ENCODE results near the gene TM9SF2.
"Not testable (repeated sequence)": the region's sequence is repeated elsewhere in the genome, so short reads cannot be mapped to it uniquely, and the experiment has no call there.

The TM9SF2 gene, protein sequence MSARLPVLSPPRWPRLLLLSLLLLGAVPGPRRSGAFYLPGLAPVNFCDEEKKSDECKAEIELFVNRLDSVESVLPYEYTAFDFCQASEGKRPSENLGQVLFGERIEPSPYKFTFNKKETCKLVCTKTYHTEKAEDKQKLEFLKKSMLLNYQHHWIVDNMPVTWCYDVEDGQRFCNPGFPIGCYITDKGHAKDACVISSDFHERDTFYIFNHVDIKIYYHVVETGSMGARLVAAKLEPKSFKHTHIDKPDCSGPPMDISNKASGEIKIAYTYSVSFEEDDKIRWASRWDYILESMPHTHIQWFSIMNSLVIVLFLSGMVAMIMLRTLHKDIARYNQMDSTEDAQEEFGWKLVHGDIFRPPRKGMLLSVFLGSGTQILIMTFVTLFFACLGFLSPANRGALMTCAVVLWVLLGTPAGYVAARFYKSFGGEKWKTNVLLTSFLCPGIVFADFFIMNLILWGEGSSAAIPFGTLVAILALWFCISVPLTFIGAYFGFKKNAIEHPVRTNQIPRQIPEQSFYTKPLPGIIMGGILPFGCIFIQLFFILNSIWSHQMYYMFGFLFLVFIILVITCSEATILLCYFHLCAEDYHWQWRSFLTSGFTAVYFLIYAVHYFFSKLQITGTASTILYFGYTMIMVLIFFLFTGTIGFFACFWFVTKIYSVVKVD

DNA sequence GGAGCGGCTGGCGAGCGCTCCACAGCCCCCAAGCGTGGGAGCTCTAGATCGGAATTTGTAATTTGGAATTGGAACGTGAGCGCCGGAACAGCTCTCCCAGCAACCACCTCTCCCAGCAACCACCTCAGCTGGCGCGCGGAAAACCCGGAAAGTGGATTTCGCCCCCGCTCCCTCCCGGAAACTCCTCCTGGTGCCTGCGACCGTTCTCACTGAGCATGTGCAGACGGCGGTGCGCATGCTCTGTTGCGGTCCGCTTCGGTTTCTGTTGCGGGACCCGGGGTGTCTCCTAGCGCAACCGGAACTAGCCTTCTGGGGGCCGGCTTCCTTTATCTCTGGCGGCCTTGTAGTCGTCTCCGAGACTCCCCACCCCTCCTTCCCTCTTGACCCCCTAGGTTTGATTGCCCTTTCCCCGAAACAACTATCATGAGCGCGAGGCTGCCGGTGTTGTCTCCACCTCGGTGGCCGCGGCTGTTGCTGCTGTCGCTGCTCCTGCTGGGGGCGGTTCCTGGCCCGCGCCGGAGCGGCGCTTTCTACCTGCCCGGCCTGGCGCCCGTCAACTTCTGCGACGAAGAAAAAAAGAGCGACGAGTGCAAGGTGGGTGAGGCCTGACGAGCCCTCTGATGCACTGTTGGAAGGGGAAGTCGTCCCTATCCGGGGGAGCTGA, at the start of gene TM9SF2:
TSS of gene TM9SF2 (plus strand) at position 289 of the 664 bp plus-strand sequence. CDS start at position 424, 135 bp downstream.
- DNase-seq (ENCODE audit: low spot score) = peak; percentile 98

DNA sequence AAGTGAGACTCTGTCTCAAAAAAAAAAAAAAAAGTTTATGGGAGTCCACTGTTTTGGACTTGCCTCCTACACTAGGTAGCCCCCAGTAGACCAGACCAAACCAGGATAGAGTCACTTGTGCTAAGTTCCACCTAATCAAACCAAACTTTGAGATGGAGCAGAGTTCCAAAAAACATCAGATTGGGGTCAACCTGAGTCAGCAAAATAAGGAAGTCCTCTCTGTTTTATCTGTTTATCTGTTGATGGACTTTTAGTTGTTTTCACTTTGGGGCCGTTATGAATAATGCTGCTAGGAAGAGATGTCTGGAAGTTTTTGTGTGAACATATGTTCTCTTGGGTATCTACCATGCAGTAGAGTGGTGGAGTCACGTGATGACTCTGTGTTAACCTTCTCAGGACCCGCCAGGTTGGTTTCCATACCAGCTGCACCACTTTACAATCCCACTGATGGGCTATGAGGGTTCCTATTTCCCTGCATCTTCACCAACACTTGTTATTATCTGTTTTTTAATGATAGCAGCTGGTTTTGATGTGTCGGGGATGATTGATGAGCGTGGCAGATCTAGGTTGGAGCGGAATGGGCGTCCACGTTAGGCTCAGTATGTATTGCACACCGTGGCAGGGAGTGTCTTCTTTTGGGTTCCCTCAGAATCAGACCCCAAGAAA, 46.6 kb upstream of the TM9SF2 start:
- DNase-seq (ENCODE audit: low spot score) = no peak

DNA sequence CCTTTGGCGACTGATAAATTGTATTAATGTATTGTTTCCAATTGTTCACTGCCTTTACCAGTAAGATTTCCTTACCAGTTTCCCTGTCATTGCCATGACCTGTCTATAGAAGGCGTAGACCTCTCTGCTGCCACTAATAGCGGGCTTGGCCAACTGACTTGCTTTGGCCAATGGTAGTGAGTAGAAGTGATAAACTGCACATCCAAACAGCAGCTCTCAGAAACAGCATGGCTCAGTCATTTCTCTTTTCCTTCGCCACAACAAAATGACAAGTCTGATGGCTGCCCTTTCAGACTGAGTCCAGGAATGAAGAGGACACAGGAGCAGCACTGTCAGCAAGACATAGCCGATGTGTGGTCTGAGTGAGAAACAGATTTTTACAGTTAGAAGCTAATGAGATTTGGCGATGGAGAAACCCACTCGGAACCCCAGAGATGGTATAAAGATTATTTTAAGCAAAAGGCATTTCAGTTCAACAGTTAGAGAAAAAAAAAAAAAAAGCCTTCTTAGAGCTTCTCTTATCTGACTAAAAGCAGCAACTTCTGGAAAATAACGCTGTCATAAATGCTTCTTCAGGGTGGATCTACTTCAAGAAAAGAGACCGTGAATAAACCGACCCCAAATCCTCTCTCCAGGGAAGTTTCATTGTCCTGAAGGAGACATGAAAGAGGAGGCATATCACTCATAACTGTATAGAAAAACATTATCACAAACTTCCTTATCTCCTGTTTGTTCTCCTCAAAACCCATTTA, 42.0 kb upstream of the TM9SF2 start:
- DNase-seq (ENCODE audit: low spot score) = peak; percentile 32

DNA sequence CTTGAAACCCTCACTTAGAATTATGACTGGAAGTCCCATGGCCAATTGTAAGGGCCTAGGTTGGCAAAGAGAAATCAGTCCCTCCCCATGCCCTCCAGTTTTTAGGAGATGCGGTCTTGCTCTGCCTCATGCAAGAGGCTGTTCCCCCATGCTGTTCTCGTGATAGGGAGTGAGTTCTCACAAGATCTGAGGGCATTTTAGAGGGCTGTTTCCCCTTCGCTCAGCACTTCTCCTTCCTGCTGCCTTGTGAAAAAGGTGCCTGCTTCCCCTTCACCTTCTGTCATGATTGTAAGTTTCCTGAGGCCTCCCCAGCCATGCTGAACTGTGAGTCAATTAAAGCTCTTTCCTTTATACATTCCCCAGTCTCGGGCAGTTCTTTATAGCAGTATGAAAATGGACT, 40.5 kb upstream of the TM9SF2 start:
- DNase-seq (ENCODE audit: low spot score) = not testable (repeated sequence)

- no peak for DNase-seq (ENCODE audit: low spot score)
Observed at GRCh38 chr13:99463646-99464397, 37.5 kb upstream of the TM9SF2 start.

- DNase-seq (ENCODE audit: low spot score) = peak; percentile 49
Observed at GRCh38 chr13:99464441-99464949, 36.8 kb upstream of the TM9SF2 start.

GRCh38 chr13:99465454-99465853, 35.8 kb upstream of the TM9SF2 start:
- no peak for DNase-seq (ENCODE audit: low spot score)

DNA sequence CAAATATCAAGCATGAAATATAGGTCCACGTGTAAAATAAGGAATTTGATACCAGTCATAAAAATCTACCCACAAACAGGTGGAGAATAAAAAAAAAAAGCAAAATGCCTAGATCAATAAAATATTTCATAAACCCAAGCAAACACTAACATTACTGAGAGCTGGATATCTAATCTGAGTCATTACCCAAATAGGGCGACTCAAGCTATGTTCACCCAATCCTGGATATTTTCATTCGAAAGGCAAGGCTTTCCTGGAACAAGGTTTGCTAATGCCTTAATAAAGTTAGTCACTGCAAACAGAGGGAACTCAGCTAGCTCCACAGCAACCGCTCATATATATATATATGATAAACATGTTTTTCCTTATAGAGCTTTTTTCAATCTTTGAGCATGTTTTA, 33.5 kb upstream of the TM9SF2 start:
- DNase-seq (ENCODE audit: low spot score) = no peak

- no peak for DNase-seq (ENCODE audit: low spot score)
Observed at GRCh38 chr13:99469041-99469440, 32.2 kb upstream of the TM9SF2 start.

DNA sequence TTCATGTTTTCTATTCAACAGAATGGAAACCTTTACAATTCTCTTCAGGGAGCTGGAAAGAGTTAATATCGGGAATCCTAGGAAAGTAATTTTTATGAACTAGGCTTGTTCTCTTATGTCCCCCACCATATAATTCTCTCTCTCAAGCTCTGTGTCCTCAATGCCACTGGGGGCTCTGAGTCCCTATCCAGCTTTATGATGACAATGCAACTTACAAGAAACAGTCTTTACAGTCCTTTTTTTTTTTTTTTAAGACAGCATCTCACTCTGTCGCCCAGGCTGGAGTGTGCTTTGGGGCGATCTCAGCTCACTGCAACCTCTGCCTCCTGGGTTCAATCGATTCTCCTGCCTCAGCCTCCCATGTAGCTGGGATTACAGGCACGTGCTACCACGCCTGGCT, 31.2 kb upstream of the TM9SF2 start:
- DNase-seq (ENCODE audit: low spot score) = no peak

DNA sequence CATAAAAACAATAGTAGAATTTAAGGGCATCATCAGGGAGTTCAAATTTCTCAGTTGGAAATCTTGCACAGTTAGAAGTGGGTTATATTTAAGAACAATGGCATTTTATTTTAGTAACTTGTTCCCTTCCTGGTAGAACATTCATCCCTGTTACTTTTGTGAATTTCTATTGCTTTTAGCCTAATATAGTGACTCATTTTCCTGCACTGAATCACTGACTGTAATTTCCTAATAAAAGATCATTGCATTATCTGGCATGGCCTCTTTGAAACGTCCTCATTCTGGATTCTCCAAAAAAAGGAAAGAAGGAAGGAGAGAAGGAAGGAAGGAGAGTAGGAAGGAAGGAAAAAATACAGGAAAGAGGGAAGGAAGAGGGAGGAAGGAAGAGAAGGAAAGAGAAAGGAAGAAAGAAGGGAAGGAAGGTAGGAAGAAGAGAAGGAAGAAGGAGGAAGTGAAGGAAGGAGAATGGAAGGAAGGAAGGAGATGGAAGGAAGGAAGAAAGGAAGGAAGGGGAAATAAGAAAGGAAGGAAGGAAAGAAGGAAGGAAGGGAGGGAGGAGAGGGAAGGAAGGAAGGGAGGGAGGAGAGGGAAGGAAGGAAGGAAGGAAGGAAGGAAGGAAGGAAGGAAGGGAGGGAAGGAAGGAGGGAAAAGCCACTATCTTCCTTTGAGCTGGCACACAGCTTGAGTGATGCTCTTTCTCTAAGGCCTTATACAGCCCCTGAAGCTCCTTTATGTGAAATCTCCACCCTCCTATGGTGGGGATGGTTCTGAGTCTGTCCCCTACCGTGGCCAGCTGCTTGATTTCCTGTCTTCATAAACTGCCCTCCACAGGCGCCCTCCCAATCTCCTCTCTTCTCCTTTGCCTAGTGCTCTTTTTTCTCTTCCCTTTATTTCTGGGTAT, 29.8 kb upstream of the TM9SF2 start:
- DNase-seq (ENCODE audit: low spot score) = no peak

- no peak for DNase-seq (ENCODE audit: low spot score)
Observed at GRCh38 chr13:99472122-99472440, 29.2 kb upstream of the TM9SF2 start.

DNA sequence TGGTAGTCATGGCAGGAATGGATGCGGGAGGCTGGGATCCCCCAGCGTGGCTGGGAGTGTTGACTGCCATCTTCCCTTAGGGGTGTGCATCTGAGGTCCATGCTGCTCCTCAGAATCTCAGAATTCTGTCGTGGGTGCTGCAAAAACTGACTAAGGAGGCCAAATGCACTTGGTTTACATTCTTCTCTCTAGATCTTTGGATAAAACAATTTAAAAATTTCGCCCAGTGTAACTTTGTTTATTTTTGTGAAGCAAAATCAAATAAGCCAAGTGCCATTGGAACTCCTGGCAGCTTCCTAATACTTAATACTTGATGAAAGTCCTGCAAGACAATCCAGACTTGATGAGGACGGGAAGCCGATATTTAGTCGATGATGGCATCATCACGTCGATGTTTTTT, 27.8 kb upstream of the TM9SF2 start:
- no peak for DNase-seq (ENCODE audit: low spot score)

DNA sequence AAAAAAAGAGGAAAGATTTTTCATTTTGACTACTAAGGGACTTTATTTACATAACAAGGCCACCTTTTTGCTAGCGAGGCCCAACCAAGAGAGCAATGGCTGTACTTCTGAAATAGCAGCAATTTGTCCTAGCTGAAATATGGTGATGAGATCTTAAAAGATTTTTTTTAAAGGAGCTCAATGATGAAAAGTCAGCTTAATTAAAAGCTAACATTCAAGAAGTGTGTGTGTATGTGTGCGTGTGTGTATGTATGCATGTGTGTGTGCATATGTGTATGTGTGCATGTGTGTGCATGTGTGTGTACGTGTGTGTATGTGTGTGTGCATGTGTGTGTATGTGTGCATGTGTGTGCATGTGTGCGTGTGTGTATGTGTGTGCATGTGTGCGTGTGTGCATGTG, 24.6 kb upstream of the TM9SF2 start:
- no peak for DNase-seq (ENCODE audit: low spot score)

DNA sequence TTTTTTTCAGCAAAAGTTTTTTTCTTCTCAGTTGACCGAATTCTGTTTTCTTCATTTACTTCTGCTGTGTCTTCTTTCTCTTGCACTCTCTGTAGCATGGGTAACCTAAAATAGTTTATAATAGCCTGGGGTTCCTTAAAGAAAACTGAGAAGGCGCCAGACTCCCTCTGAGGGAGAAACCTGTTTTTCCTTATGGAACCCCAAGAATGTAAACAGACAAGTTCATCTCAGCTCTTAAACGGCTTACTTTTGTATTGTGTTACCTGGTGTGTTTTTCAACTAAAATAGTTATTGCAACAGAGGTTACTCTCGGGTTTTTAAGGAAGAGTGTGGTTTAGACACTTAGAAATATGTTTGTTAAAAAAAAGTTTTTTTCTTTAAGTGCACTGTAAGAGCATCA, 23.8 kb upstream of the TM9SF2 start:
- DNase-seq (ENCODE audit: low spot score) = no peak

- DNase-seq (ENCODE audit: low spot score) = no peak
Observed at GRCh38 chr13:99481366-99481765, 19.9 kb upstream of the TM9SF2 start.

DNA sequence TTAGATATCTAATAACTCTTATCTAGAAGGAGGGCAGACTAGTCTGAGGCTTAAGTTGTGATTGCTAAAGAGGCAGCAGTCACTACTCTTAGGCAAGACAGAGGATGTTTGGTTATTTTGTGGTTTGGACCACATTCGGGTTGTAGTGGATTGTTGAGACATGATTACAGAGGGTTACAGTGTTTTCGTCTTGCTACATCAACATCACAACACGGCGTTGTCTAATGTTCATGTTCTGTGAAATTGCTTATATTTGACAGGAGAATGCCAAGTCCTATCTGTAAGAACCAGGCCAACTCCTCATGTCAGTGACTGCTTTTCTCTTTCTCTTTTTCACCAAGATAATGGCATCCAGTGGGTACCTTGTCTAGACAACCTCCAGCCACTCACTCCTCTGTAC, 16.8 kb upstream of the TM9SF2 start:
- DNase-seq (ENCODE audit: low spot score) = no peak

DNA sequence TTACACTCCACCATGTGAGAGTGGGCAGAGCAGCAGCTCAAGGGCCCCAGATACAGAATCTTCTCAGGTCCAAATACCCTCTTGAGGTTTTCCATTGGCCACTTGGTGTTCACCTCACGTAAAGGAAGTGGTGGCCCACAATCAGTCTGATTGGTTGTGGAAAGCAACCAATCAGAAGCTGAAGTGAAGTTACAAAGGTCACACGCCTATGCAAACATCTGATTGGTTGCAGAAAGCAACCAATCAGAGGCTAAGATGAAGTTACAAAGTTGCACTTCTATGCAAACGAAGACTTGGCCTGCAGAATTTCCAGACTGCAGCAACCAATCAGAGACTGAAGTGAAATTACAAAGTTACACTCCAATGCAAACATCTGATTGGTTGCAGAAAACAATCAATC, 14.3 kb upstream of the TM9SF2 start:
- DNase-seq (ENCODE audit: low spot score) = no peak

DNA sequence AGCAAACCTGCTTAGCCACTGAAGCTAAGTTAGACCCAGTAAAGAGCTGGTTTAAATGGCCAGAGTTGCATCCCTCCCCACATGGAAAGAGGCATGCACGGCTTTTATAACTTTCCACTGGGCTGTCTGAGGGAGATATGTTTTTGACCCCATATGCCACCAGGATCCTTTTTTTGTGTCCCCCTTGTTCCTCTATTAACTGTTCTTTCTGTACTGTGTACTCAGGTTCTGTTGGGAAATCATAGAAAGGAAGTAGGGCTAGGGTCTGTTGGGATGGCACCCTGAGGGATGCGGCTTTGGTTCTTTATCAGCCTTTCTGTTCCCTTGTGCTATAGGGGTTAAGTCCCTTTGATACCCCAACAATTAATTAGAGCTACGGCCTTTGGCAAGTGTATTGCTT, 12.2 kb upstream of the TM9SF2 start:
- no peak for DNase-seq (ENCODE audit: low spot score)

DNA sequence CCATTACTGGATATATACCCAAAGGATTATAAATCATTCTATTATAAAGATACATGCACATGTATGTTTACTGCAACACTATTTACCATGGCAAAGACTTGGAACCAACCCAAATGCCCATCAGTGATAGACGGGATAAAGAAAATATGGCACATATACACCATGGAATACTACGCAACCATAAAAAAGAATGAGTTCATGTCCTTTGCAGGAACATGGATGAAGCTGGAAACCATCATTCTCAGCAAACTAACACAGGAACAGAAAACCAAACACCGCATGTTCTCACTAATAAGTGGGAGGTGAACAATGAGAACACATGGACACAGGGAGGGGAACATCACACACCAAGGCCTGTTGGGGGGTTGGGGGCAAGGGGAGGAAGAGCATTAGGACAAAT, 9.5 kb upstream of the TM9SF2 start:
- DNase-seq (ENCODE audit: low spot score) = not testable (repeated sequence)
